HG03139 (cell line): Measurements from ENCODE around the gene NCOA7.
"Not testable (repeated sequence)": the region's sequence is repeated elsewhere in the genome, so short reads cannot be mapped to it uniquely, and the experiment has no call there.

ENCODE experiments used
- ATAC-seq: cut with Tn5 transposase; IDR thresholded peaks from one replicate; pipeline ENCODE4 v1.9.1; 2021; ENCODE audit not compliant: unreplicated experiment

Gene NCOA7

DNA sequence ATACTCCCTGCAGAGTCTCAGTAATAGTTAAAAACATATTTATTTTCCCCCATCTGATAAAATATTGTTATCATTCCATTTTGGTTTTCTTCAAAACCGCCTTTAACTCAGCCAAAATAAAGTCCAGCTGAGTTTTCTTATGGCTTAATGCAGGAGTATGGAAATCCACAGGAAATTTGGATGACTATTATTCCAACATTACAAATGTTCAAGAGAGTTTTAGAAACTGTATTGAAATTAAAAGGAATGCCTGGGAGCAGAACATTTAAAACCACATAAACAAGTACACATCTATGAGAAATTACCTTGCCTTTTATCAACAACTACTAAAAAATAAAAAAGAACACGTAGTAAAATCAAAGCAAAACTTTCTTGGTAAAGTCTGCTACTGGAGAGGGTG lies 45.7 kb downstream of the NCOA7 start:
- ATAC-seq, result no peak

DNA sequence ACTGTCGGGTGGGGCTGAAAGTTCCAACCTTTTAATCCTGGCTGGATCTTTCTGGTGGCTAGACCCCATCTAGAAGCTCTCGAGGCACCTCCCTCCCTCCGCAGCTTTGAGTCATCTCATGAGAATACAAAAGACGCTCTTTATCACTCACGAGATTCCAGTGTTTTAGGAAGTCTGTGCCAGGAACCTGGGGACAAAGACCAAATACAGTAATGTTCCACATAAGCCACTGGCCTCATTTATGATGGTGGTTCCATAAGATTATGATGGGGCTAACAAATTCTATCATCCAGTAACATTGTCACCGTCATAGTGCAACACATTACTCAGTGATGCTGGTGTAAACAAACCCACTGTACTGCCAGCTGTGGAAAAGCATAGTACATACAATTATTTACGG lies 48.7 kb downstream of the NCOA7 start:
- no peak for ATAC-seq

DNA sequence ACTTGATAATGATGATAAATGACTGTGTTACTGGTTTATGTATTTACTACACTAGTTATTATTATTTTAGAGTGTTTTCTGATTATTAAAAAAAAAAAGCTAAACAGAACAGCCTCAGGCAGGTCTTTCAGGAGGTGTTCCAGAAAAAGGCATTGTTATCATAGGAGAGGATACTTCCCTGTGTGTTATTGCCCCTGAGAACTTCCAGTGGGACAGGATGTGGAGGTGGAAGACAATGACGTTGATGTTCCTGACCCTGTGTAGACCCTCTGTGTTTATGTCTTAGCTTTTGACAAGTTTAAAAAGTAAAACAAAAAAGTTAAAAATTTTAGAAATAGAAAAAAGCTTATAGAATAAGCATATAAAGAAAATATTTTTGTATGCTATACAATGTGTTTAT lies 49.1 kb downstream of the NCOA7 start:
- no peak for ATAC-seq

DNA sequence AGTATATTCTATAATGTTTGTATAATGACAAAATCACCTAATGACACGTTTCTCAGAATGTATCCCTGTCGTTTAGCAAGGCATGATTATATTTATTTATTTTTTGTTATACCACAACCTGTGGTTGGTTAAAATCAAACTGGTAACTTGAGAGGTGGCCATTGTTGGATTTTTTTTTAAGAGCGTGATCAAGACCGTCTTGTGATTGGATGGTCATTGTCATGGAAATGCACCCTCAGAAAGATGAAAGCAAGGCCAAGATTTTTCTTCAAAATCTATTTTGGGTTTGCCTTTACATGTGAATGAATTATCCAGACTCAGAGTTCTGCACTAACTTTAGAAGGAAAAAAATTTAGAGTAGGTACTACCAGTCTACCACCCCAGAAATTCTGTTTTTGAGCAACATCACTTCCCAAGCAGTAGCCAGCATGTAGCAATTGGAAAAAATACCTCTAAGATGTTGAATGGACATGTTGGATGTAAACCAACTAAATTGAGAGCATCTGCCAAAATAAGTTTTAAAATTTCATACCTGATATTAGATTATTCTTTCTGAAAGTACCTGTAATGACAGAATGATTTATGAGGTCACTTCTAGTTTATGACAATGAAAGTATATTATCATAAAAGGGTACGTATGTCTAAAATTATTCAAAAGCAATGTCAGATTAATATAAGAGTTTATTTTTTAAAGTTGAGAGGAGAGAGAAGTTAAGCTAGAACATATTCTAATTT lies 50.8 kb downstream of the NCOA7 start:
- ATAC-seq, result no peak

DNA sequence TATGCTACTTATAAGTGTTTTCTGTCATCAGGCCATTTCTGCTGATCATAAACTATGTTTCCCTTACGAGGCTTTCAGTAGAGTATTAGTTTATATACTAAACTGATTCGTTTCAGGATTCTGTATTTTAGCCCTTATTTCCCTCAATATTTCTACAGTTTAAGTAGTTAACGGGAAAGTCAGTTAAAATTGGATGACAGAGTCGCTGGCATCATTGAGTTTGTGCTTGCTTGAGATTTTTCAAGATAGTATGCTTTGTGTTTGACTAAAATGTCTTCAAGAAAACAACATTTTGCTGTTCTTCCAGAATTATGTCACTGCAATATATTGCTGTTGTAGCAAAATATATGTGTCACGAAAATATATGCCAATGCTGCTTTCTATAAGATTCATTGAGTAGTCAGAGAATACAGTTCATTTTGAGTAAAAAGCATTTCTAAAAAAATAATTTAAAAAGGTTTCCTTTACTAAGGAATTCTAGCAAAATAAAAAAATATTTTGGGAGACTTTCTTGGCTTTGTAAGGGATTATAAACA lies 51.4 kb downstream of the NCOA7 start:
- ATAC-seq, result no peak

DNA sequence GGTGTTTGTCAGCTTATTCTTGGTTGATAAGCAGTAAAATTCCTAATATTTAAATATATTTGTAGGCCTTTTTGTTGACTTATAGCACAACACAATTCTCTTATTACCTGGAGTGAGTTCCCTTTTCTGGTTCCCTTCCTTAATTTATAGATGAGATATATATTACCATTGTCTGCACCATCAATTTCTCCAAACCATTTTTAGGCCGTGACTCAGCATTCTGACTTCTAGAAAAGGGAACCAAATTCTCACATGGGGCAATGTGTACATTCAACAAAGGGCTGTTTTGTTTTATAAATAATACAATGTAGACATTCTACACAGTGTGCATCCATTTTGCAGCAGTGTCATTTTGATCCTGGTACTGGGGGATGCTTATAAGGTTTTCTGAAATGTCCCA lies 52.8 kb downstream of the NCOA7 start:
- ATAC-seq, result no peak

DNA sequence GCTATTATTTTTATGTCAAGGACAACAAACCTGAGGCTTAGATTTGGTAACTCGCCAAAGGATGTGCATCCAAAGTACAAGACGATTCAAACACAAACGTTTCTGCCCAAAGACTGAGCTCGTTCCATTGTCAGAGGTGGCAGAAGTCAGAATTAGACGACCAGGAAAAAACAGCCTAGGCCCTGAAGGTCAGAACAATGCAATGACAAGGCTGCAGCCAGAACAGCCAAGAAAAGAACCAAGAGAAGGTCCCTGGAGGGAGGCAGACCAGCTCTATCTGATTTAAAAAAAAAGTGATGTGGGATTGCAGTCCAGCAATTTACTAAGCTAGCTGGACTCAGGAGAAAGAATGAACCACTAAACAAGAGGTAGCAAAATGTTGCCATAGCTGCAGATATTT lies 54.2 kb downstream of the NCOA7 start:
- no peak for ATAC-seq

DNA sequence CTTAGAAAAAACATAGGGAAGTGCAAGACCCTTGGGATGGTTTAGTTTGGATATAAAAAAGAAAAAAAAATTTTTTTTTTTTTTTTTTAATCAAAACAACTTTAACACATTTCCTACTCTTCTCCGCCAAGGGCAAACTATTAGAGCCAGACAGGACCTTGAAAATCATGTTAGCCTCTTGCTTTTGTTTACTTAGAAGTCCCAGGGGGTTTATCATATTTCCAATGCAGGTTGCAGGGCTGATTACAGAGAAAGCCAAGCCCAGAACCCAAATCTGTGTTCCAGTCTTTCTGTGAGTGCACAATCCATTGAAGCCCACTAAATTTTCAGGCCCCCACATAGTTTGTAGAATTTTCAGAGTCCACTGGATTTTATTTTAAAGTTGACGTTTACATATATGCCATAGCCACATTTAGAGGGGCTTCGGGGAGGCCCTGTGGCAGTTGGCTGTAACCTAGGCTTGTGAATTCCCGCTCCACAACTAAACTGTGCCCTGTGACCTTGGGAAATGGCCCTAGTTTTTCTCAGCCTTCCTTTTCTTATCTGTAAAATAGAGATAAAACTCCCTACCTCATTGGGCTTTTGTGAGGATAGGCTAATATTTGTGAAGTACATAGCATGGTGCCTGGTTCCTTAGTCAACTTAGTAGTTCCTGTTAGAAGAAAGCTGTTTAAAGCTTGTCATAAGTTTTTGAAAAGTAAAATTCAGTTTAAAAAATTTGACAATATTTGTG lies 55.7 kb downstream of the NCOA7 start:
- ATAC-seq, result no peak

DNA sequence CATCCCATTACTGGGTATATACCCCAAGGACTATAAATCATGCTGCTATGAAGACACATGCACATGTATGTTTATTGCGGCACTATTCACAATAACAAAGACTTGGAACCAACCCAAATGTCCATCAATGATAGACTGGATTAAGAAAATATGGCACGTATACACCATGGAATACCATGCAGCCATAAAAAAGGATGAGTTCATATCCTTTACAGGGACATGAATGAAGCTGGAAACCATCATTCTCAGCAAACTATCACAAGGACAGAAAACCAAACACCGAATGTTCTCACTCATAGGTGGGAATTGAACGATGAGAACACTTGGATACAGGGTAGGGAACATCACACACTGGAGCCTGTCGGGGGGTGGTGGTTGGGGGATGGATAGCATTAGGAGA lies 57.5 kb downstream of the NCOA7 start:
- ATAC-seq, result not testable (repeated sequence)

DNA sequence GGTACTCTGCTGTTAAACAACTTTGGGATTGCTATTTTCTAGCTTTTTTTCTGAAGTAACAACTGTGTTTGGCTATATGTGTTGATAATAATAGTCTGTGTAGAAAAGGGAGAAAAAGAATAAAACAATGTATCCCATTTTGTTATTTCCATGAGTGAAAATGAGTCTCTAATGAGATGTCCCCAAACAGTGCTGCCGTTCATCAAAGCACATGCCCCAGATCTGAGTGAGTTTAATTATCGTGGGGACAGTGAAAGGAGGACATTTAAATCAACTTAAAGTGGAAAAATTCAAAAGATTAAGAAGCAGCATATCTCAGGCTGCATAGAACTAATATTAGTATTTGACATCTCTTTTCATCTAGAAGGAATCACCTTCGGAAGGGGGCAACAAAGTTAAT lies 59.6 kb downstream of the NCOA7 start:
- no peak for ATAC-seq

DNA sequence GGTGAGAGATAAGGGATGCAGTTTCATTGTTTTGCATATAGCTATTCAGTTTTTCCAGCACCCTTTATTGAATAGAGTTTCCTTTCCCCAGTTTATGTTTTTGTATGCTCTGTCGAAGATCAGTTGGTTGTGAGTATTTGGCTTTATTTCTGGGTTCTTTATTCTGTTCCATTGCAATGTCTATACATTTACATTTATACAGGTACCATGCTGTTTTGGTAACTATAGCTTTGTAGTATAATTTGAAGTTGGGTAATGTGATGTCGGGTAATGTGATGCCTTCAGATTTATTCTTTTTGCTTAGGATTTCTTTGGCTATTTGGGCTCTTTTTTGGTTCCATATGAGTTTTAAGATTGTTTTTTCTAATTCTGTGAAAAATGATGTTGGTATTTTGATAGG lies 61.8 kb downstream of the NCOA7 start:
- no peak for ATAC-seq

DNA sequence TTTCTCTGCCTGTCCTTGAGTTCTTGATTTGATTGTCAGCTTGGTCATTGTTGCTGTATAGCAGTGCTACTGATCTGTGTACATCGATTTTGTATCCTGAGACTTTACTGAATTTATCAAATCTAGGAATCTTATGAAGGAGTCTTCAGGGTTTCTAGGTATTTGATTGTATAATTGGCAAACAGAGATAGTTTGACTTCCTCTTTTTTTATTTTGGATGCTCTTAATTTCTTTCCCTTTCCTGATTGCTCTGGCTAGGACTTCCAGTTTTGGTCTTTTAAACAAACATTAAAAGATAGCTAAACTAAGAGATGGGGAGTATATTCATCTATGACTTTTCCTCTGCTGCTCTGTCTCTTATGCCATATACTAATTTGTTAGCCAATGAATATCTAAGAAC lies 62.4 kb downstream of the NCOA7 start:
- ATAC-seq, result no peak

DNA sequence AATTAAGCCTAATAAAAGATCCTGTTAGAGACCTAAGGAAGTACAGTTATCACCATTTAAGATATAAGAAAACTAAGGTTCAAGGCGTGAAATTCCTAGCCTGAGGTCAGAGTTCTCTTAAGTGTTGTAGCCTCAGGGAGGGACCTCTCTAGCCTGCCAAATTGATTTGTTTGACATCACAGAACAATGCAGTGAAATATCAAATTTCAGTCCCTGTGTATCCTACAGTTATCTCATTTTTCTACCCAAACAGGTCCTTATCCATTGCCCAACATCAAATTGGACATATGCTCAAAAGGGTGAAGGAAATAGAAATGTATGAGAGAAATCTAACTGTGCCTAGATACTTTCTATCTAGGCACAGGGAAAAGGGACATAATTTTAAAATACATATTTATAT lies 63.0 kb downstream of the NCOA7 start:
- no peak for ATAC-seq

DNA sequence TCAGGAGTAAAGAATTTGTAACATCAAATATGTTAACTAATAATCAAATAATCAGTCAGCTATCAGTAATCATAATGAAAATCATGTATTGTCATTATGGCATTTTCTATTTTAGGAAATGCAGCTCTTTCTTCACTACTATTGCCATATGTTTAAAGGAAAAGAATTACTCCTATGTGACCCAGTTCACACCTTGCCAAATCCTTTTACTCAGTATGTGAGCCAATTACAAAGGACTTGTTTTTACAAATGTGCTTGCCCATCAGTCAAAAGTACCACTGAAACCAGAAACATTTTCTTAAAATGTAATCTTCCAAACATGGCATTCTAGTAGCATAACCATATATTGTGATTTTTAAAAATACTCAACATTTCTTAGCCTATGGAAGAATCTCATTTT lies 63.6 kb downstream of the NCOA7 start:
- no peak for ATAC-seq

DNA sequence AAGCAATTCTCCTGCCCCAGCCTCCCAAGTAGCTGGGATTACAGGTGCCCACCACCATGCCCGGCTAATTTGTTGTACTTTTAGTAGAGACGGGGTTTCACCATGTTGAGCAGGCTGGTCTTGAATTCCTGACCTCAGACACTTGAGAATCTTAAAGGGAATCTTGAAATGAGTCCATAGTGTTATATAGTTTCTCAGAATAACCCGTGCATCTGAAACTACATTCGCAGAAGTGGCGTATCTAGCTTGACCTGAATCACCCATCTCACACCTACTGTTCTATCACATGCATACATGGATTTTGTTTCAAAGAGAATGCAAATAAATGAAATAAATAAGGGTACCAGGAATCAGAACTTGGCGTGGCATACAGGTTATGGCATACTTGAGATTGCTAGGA lies 65.0 kb downstream of the NCOA7 start:
- ATAC-seq, result no peak

DNA sequence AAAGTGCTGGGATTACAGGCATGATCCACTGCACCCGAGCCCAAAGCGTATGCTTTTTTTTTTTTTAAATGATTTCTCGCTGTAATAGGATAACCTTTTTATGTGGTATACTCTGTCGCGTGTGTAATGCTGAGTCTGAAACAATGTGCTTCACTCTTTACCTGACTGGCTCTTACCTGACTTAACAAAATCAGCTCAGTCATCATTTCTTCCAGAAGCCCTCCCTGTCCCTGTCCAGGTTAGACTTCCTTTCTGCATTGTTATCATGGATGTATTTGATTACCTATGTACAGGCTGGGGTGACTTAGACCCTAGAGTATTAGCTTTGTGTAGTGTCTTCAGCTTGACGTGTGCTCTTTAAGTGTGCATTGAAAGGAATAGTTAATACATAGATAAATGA lies 67.1 kb downstream of the NCOA7 start:
- ATAC-seq, result no peak

DNA sequence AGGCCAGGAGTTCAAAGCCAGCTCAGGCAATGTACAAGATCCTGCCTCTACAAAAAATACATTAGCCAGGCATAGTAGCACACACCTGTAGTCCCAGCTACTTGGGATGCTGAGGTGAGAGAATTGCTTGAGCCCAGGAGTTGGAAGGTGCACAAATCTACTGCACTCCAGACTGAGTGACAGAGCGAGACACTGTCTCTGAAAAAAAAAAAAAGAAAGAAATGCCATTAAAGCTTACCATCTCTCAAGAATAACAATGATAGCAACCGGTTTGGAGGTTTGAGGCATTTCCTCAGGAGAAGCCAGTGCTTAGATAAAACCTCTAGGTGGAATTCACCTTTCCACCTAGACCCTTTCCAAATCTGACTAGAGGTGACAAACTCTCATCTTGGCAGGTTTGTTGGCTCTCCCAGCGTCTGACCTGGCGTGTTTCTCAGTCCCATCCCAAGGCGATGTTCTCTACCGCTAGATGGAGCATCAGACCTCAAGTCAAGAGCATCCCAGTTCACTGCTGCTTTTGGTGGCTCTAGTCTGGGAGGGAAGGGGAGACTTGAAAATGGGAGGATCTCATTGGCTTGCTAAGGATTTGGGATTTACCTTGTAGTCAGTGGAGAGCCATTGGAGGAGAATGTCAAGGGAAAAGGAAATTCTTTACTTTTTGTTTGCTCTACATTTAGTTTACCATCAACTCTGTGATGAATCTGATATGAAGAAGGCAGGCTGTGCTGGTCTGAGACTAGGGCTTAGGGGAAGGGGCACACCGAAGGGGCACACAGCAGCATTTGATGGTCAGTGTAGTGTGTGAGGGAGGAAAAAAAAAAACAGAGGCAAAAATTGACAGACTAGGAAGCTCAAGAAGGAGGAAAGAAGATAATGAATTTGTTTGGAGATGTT lies 67.9 kb downstream of the NCOA7 start:
- peak; percentile 66 for ATAC-seq

DNA sequence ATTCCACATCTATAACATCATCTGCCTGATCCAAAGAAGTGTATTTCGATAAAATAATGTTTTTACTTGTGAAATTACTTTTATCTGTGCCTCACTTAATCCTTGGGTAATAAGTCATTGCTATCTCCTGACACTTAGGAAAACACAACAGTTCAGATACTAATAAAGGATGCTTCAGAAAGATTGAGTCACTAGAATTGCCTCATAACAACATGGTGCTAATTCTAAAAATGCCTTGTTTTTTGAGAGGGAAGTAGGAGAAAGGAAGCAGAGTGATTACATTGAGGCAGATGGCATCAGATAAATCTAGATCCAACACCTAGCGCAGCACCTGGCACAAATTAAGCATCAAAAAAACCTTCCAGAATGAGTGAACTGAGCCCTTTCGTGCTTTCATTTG lies 69.0 kb downstream of the NCOA7 start:
- no peak for ATAC-seq

DNA sequence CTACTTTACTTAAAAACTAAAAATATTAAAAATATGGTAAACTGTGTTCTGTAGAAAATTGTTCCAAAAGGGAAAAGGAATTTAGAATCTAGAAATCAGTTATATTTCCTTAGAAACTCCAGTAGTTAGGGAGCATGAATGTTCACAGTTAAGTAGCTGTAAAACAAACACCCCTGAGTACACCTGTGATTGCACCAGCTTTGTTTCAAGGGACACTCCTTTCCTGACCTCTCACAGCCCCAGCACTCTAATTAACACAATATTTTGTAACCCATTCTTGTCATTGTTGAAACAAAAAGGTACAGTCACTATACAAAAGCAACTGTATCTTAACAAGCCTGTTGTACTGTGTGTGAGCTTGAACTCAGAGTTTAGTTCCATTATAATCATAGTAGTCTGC lies 72.3 kb downstream of the NCOA7 start:
- no peak for ATAC-seq

DNA sequence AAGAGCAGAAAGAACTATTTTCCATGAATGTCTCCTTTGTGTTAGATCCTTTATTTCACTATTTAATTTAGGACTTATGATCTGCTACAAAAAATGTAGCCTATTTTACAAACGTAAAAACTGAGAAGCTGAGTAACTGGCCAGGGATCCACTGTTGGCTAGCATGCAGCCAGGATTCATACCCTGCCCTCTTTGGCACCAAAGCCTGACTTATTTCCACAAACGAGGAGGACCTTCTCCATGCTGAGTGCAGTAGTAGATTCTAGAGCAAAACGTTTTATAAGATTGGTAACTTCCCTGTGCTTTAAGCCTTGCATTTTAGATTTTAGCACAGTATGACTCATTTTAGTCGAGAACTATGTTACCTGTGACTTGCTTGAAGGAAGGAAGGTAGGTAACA lies 74.3 kb downstream of the NCOA7 start:
- no peak for ATAC-seq

DNA sequence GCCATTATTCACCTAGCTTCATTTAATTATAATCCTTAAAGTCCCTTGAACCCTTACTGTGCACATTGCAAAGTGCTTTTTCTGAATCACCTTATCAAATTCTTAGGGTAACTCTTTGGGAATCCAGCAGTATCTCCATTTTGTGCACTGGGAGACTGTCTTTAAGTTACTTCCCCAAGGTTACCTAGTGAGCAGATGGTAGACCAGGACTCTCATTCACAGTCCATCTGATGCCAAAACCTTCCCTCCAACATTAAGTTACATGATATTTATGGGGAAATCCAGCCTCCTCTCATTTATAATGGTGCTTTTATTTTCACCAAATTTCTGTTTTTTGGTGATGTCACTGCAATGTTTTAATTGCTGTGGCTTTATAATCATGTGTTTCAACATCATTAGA lies 75.7 kb downstream of the NCOA7 start:
- ATAC-seq, result no peak
